ENCODE results near the gene MYO15B. TPM values are rescaled to one million over a fixed set of nuclear protein-coding genes. Genes with fewer than 3 reads are reported as not detected.

Gene MYO15B
- total RNA-seq, 1 donor from 2014 or later, result 43.8 TPM

DNA sequence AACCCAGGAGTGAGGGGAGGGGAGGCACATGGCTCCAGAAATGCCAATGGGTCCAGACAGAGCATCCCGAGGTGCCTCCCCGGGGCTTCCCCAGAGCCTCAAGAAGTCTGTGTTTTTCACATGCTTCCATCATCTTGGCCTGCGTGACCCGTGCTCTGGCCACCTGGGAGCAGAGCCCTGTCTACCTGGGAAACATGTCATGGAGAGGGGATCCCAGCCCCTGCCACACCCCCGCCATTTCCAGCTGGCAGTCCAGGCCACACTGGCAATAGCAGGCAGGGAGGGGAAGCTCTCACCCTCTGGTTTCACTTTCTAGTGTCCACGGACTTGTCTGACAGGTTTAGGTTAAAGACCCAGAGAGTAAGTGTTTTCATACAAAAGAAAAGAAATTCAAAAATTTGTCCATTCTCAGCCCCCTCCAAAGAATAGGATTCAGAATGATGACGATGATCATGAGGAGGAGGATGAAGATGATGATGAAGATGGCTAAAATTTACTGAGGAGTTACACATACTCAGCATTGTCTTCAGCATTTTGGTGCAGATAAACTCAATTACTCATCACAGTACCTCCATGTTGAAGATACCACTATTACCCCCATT, 54.7 kb downstream of the MYO15B start:
- peaks cover 3 to 8% (median 8%) of the 10 kb centered on the region in 3 donors for H3K36me3 ChIP-seq (ENCODE audit: control insufficient read depth in 3 of 3, insufficient read depth in 3 of 3, low read length in 3 of 3)
- no peak overlapping the region for H3K27ac ChIP-seq (ENCODE audit: low read depth, low read length)
- peaks cover 5 to 12% (median 9%) of the 10 kb centered on the region in 3 donors for H3K4me1 ChIP-seq (ENCODE audit: control insufficient read depth in 3 of 3, insufficient read depth in 3 of 3, low read length in 3 of 3)
- no peak overlapping the region for H3K9ac ChIP-seq (ENCODE audit: low read depth in 1 of 3, low read length in 3 of 3)
- H3K4me3 ChIP-seq (ENCODE audit: low read length in 3 of 3), result no peak overlapping the region
- no peaks in the 10 kb centered on the region for H3K27me3 ChIP-seq (ENCODE audit: control insufficient read depth in 3 of 3, insufficient read depth in 3 of 3, low read length in 3 of 3)
- no peaks in the 10 kb centered on the region for H3K9me3 ChIP-seq (ENCODE audit: control insufficient read depth in 3 of 3, low read length in 3 of 3)

DNA sequence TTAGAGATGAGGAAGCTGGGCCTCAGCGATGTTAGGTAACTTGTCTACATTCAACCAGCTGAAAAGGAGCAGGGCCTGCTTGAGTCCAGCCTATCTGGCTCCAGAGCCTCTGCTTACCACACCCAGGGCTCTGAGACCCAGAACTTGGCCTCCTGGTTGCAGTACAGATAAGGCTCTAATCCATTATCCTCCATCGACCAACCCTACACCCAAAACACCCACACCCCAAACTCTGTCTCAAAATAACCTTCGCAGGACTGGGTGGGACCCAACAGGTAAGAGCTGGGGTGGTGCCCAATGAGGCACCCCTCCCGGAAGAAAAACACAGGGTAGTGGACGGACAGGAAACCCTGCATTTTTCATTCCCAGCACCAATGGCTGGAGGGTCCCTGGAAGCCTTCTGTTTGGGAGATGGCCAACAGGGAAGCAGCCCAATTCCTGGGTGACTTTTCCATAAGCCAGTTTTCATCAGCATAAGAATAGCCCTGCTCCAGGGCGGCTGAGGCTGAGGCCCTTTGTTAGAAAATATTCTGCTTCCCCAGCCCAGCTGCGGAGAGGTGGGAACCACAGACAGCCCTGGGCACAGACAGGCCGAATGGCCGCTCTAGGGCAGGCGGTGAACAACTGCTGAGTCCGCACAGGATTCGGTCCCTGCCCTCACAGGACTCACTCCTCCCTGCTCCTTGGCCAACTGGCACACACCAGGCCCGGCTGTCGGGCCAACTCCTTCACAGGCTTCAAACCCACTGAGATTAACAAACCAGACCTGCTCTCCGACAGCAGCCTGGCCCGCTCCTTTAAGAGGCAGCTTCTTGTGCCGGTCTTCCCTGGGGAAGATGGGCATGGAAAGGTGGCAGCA, 55.4 kb downstream of the MYO15B start:
- Histone ChIP-seq H3K27ac (ENCODE audit: low read depth, low read length) (no peak overlapping the region), H3K9ac (ENCODE audit: low read depth in 1 of 3, low read length in 3 of 3) (no peak overlapping the region), H3K4me1 (ENCODE audit: control insufficient read depth in 3 of 3, insufficient read depth in 3 of 3, low read length in 3 of 3) (peaks cover 5 to 9% (median 9%) of the 10 kb centered on the region in 3 donors), H3K4me3 (ENCODE audit: low read length in 3 of 3) (no peak overlapping the region), H3K9me3 (ENCODE audit: control insufficient read depth in 3 of 3, low read length in 3 of 3) (no peaks in the 10 kb centered on the region), H3K27me3 (ENCODE audit: control insufficient read depth in 3 of 3, insufficient read depth in 3 of 3, low read length in 3 of 3) (no peaks in the 10 kb centered on the region), H3K36me3 (ENCODE audit: control insufficient read depth in 3 of 3, insufficient read depth in 3 of 3, low read length in 3 of 3) (peaks cover 5 to 10% (median 9%) of the 10 kb centered on the region in 3 donors)

DNA sequence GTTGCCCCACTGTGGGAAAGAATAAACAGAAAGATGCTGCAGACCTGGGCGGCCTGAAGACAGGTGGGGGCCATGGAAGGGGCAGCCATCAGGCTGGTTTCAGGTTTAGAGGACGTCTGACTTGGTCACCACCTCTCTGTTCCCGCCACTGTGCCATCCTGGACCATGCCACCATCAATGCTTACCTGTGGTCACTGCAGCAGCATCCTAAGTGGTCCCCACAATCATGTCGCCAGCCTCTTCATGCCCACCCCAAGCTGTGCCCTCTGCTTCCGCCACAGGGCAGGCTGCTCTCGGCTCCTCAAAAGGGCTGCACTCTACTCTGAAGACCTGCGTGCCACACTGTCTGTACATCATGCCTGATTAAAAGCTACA, 56.0 kb downstream of the MYO15B start:
- Histone ChIP-seq H3K9me3 (ENCODE audit: control insufficient read depth in 3 of 3, low read length in 3 of 3) (no peaks in the 10 kb centered on the region), H3K4me3 (ENCODE audit: low read length in 3 of 3) (no peak overlapping the region), H3K9ac (ENCODE audit: low read depth in 1 of 3, low read length in 3 of 3) (no peak overlapping the region), H3K4me1 (ENCODE audit: control insufficient read depth in 3 of 3, insufficient read depth in 3 of 3, low read length in 3 of 3) (peaks cover 5 to 9% (median 9%) of the 10 kb centered on the region in 3 donors), H3K27me3 (ENCODE audit: control insufficient read depth in 3 of 3, insufficient read depth in 3 of 3, low read length in 3 of 3) (no peaks in the 10 kb centered on the region), H3K27ac (ENCODE audit: low read depth, low read length) (no peak overlapping the region), H3K36me3 (ENCODE audit: control insufficient read depth in 3 of 3, insufficient read depth in 3 of 3, low read length in 3 of 3) (peaks cover 7 to 12% (median 10%) of the 10 kb centered on the region in 3 donors)

DNA sequence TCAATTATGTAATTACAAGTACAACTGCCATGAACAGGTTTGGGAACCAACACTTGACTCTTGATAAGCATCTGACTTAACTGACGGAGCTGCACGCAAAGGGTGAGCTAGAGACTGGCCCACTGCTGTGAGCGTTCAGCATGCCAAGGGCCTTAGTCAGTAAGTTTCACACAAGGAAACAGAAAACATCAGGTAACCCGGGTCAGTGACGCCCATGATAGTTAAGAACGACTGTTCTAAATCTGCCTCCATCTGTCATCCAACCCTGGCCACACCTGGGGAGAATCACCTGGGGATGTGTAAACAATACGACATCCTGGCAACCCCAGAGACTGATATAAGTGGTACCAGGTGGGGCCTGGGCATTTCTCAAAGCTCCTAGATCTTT, 57.9 kb downstream of the MYO15B start:
- Histone ChIP-seq H3K27me3 (ENCODE audit: control insufficient read depth in 3 of 3, insufficient read depth in 3 of 3, low read length in 3 of 3) (no peaks in the 10 kb centered on the region), H3K27ac (ENCODE audit: low read depth, low read length) (no peak overlapping the region), H3K36me3 (ENCODE audit: control insufficient read depth in 3 of 3, insufficient read depth in 3 of 3, low read length in 3 of 3) (peaks cover 21 to 22% (median 22%) of the 10 kb centered on the region in 3 donors), H3K9me3 (ENCODE audit: control insufficient read depth in 3 of 3, low read length in 3 of 3) (no peaks in the 10 kb centered on the region), H3K4me3 (ENCODE audit: low read length in 3 of 3) (no peak overlapping the region), H3K9ac (ENCODE audit: low read depth in 1 of 3, low read length in 3 of 3) (no peak overlapping the region), H3K4me1 (ENCODE audit: control insufficient read depth in 3 of 3, insufficient read depth in 3 of 3, low read length in 3 of 3) (peaks cover 5 to 9% (median 9%) of the 10 kb centered on the region in 3 donors)

DNA sequence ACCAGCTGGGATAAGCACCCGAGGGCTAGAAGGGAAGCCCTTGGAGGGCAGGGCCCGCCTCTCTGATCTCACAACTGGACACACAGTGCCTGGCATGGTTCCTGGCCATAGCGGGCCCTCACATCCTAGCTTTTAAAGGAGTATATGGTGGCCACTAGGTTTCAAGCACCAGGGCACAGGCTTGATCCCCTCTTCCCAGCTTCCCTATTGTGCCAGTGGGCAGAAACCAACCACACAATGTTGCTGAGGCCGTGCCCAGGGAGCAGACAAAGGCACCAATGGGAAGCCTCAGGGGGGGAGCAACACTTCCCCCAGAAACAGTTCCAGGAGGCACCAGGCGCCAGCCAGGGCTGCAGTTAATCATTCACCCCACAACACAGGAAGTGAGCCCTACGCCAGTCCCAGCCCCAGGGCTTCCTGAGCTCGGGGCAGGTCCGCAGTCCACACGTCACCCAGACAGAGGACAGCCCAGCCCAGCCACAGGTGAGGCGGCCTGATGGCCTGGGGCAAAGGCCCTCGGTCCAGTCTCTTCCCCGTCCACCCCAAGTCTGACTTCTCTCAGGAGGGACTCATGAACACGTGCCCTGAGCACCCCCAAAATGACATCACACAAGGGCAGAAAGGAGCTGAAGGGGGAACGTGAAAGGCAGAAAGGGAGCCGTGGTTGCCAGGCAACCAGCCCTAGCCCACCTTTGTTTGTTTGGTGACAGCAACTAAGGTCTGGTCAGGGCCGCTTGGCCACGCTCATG, 58.5 kb downstream of the MYO15B start:
- no peak overlapping the region for H3K27ac ChIP-seq (ENCODE audit: low read depth, low read length)

DNA sequence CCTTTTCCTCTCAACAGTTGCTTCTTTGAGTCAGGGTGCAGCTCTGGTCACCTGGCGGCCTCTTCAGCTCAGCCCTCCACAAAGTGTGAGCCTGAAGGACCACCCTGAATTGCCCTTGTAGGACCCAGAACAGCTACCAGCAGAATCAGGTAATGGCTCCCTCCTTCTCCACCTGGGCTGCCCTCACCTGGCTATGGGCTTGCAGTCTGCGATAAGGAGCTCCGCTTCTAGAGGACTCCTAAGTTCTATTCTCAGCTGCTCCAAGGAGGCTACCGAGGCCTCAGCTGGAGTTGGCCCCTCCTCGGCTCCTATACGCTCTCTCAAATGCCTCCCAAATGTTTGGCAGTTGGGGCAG, 59.0 kb downstream of the MYO15B start:
- Histone ChIP-seq H3K4me1 (ENCODE audit: control insufficient read depth in 3 of 3, insufficient read depth in 3 of 3, low read length in 3 of 3) (peaks cover 2 to 4% (median 3%) of the 10 kb centered on the region in 3 donors), H3K36me3 (ENCODE audit: control insufficient read depth in 3 of 3, insufficient read depth in 3 of 3, low read length in 3 of 3) (peaks cover 28 to 32% (median 28%) of the 10 kb centered on the region in 3 donors), H3K9ac (ENCODE audit: low read depth in 1 of 3, low read length in 3 of 3) (no peak overlapping the region), H3K27ac (ENCODE audit: low read depth, low read length) (no peak overlapping the region), H3K27me3 (ENCODE audit: control insufficient read depth in 3 of 3, insufficient read depth in 3 of 3, low read length in 3 of 3) (no peaks in the 10 kb centered on the region), H3K4me3 (ENCODE audit: low read length in 3 of 3) (no peak overlapping the region), H3K9me3 (ENCODE audit: control insufficient read depth in 3 of 3, low read length in 3 of 3) (no peaks in the 10 kb centered on the region)

More for the DNA sequence above, 58.5 kb downstream of the MYO15B start:
- no peaks in the 10 kb centered on the region for H3K9me3 ChIP-seq (ENCODE audit: control insufficient read depth in 3 of 3, low read length in 3 of 3)
- H3K4me1 ChIP-seq (ENCODE audit: control insufficient read depth in 3 of 3, insufficient read depth in 3 of 3, low read length in 3 of 3), result peaks cover 5 to 9% (median 7%) of the 10 kb centered on the region in 3 donors
- H3K27me3 ChIP-seq (ENCODE audit: control insufficient read depth in 3 of 3, insufficient read depth in 3 of 3, low read length in 3 of 3), result no peaks in the 10 kb centered on the region
- H3K4me3 ChIP-seq (ENCODE audit: low read length in 3 of 3), result no peak overlapping the region
- no peak overlapping the region for H3K9ac ChIP-seq (ENCODE audit: low read depth in 1 of 3, low read length in 3 of 3)
- peaks cover 27% of the 10 kb centered on the region in 3 donors for H3K36me3 ChIP-seq (ENCODE audit: control insufficient read depth in 3 of 3, insufficient read depth in 3 of 3, low read length in 3 of 3)

DNA sequence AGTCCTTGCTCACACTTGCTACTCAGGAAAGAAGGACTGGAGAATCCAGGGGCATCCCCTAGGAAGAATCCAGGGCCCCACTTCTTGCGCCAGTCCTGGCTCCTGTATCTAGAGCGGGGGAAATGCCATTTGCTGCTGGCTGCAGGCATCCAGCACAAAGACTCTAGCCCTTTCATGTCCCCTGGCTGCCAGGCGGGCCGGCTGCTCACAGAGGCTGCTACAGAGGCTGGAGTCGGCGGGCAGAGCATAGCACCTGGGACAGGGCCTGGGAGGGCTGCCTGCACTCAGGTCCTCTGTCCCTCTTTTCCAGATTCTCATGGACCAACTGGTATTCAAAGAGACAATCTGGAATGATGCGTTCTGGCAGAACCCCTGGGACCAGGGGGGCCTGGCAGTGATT, 59.5 kb downstream of the MYO15B start:
- H3K4me3 ChIP-seq (ENCODE audit: low read length in 3 of 3), result no peak overlapping the region
- H3K9me3 ChIP-seq (ENCODE audit: control insufficient read depth in 3 of 3, low read length in 3 of 3), result no peaks in the 10 kb centered on the region
- peaks cover 0 to 2% (median 0%) of the 10 kb centered on the region in 3 donors for H3K4me1 ChIP-seq (ENCODE audit: control insufficient read depth in 3 of 3, insufficient read depth in 3 of 3, low read length in 3 of 3)
- no peaks in the 10 kb centered on the region for H3K27me3 ChIP-seq (ENCODE audit: control insufficient read depth in 3 of 3, insufficient read depth in 3 of 3, low read length in 3 of 3)
- H3K9ac ChIP-seq (ENCODE audit: low read depth in 1 of 3, low read length in 3 of 3), result no peak overlapping the region
- H3K27ac ChIP-seq (ENCODE audit: low read depth, low read length), result no peak overlapping the region
- H3K36me3 ChIP-seq (ENCODE audit: control insufficient read depth in 3 of 3, insufficient read depth in 3 of 3, low read length in 3 of 3), result peaks cover 27 to 28% (median 28%) of the 10 kb centered on the region in 3 donors

DNA sequence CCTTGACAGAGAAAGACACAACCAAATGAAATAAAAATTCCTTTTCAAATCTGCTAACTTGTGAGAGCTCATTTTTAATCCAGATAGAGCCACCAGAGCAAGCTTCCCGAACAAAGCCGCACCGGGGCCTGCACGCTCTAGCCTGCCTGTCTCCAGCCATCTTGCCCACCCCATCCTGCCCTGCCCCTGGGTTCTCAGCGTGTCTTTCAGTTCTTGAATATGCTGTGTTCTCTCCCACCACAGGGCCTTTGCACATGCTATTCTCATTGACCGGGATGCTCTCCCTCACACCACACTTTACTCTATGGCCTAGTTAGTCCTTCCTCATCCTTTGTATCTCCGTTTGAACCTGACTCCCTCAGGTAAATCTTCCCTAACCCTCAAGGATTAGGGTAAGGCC, 60.3 kb downstream of the MYO15B start:
- Histone ChIP-seq H3K9me3 (ENCODE audit: control insufficient read depth in 3 of 3, low read length in 3 of 3) (no peaks in the 10 kb centered on the region), H3K9ac (ENCODE audit: low read depth in 1 of 3, low read length in 3 of 3) (no peak overlapping the region), H3K4me3 (ENCODE audit: low read length in 3 of 3) (no peak overlapping the region), H3K27me3 (ENCODE audit: control insufficient read depth in 3 of 3, insufficient read depth in 3 of 3, low read length in 3 of 3) (no peaks in the 10 kb centered on the region), H3K27ac (ENCODE audit: low read depth, low read length) (no peak overlapping the region), H3K36me3 (ENCODE audit: control insufficient read depth in 3 of 3, insufficient read depth in 3 of 3, low read length in 3 of 3) (peaks cover 28 to 32% (median 28%) of the 10 kb centered on the region in 3 donors), H3K4me1 (ENCODE audit: control insufficient read depth in 3 of 3, insufficient read depth in 3 of 3, low read length in 3 of 3) (peaks cover 0 to 2% (median 0%) of the 10 kb centered on the region in 3 donors)

DNA sequence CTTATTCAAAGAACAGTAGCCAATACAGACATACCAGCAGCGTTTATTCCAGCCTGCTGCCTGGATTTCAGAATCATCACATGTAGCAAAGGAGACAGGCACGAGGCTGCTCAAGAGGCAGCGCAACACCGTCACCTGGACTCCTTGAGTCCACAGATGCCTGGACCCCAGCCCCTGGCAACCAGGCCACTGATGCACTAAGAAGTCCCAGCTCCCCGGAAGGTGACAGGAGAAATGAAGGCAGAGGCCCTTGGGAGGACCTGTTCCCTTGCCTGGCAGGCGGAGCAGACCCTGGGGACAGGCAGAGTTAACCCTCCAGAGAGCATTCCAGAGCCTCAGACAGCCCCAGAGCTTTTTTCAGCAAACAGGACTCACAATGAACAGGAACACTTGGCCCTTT, 62.1 kb downstream of the MYO15B start:
- Histone ChIP-seq H3K27me3 (ENCODE audit: control insufficient read depth in 3 of 3, insufficient read depth in 3 of 3, low read length in 3 of 3) (no peaks in the 10 kb centered on the region), H3K36me3 (ENCODE audit: control insufficient read depth in 3 of 3, insufficient read depth in 3 of 3, low read length in 3 of 3) (peaks cover 25 to 33% (median 32%) of the 10 kb centered on the region in 3 donors), H3K9ac (ENCODE audit: low read depth in 1 of 3, low read length in 3 of 3) (no peak overlapping the region), H3K27ac (ENCODE audit: low read depth, low read length) (no peak overlapping the region), H3K9me3 (ENCODE audit: control insufficient read depth in 3 of 3, low read length in 3 of 3) (no peaks in the 10 kb centered on the region), H3K4me1 (ENCODE audit: control insufficient read depth in 3 of 3, insufficient read depth in 3 of 3, low read length in 3 of 3) (peaks cover 0 to 2% (median 0%) of the 10 kb centered on the region in 3 donors), H3K4me3 (ENCODE audit: low read length in 3 of 3) (no peak overlapping the region)
